KOPT-K1 (cell line): ENCODE measurements around the gene LACTB.

Source experiments
- H3K27ac ChIP-seq: fragments of 200-600 bp; sonication (generic); 2 replicates; pipeline ENCODE4 v1.5.1; 2016; ENCODE audit warnings: antibody characterized with exemption, mild to moderate bottlenecking, low read depth, low read length; ENCODE audit not compliant: poor library complexity, severe bottlenecking
- H3K36me3 ChIP-seq: fragments of 200-600 bp; sonication (generic); 2 replicates; pipeline ENCODE4 v1.5.1; 2017; ENCODE audit warnings: antibody characterized with exemption, mild to moderate bottlenecking, low read length, moderate library complexity; ENCODE audit not compliant: insufficient read depth
- H3K9me3 ChIP-seq: fragments of 200-600 bp; sonication (generic); 2 replicates; pipeline ENCODE4 v1.5.1; 2017; ENCODE audit warnings: antibody characterized with exemption, low read length, mild to moderate bottlenecking; ENCODE audit not compliant: insufficient read depth, poor library complexity, severe bottlenecking

Gene LACTB

DNA sequence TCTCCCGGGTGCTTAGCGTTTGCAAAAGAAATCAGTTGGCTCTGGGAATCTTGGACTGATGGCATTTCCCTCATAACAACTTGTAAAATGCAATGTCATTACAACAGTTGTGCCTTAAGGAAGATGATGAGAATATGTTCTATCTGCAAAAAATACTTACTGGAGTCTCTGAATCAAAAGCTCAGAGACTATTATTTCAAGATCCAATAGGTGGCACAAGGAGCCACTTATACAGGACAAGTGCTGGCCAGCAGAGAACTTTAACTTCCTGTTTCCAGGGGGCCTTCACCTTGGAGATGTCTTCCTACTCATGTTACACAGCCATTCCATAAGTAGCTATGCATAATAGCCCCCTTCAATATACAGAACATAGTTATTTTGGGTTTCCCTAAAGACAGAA, 44.6 kb downstream of the LACTB start:
- no peak overlapping the region for H3K27ac ChIP-seq
- no peaks in the 10 kb centered on the region for H3K9me3 ChIP-seq
- no peaks in the 10 kb centered on the region for H3K36me3 ChIP-seq

DNA sequence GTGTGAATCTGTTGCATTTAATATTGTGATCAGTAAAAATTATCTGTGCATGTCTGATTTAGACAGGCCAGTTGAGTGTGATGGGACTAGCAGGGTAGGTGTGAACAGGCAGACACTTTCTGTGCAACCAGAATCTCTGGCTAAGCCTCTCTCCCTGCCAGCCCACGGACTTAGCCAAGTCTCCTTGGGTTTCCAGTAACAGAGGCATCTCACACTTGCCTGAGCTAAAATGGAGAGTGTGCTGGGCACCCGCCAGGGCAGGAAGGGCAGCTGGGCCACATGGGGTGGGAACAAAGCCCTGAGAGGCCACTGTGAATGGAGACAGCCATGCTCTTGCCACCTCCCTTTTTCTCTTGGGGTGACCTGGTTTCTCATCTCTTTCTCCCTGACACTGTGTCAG, 48.1 kb downstream of the LACTB start:
- no peaks in the 10 kb centered on the region for H3K36me3 ChIP-seq
- no peak overlapping the region for H3K27ac ChIP-seq
- no peaks in the 10 kb centered on the region for H3K9me3 ChIP-seq

DNA sequence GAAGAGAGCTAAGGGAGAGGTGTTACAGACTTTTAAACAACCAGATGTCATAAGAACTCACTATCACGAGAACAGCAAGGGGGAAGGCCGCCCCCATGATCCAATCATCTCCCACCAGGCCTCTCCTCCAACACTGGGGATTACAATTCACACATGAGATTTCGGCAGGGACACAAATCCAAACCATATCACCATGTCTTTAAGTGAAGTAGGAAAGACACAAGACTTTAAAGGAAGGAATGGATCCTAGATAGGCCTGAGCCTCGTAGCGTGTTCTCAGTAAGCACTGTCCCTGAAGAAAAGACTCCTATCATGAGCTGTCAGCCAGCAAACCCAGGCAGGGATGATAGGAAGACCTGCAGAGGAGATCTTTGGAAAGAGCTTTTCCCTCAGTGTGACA, 50.7 kb downstream of the LACTB start:
- H3K36me3 ChIP-seq: no peaks in the 10 kb centered on the region
- H3K27ac ChIP-seq: no peak overlapping the region
- H3K9me3 ChIP-seq: no peaks in the 10 kb centered on the region

DNA sequence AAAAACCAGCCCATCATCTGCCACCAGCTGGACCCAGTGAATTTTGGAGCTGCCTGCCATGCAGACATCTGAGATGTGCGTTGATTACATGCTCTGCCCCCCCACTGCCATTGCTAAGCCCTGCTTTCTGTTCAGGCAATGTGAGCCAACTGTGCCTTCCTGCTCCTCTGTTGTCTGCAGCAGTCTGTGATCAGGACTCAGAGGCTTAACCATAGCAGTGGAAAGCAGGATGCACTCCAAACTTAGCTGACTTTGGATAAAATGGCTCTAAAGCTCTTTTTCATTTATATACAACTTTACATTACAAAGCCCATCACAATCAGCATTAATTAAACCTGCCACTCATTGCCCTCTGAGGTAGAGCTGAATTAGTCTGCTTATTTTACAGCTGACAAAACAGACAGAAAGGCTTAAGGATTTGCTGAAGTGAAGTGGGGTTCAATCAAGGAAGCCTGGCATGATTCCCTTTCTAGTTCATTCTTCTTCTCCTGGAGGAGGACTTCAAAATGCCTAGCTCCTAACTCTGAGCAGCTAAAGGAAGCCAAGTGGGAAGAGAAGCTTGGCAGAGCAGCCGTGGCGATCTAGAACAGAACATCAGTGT, 51.3 kb downstream of the LACTB start:
- Histone ChIP-seq H3K27ac (no peak overlapping the region), H3K36me3 (no peaks in the 10 kb centered on the region), H3K9me3 (no peaks in the 10 kb centered on the region)

DNA sequence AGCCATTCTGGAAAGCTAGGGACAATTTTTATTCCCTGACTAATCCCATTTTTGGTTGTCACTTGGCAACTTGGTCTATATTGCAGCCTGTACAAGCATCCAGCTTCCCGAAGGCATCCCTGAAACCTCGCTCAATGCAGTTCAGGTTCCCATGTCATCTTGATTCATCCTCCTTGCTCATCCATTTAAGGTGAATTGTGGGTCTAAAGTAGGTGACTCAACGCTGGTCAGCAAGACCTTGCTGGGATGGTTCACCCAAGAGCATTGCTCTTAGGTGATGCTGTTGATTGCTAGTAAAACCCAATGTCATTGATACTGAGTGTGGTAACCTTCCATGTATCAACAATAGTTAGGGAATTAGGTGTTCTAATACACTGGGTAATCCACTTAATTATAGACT, 54.6 kb downstream of the LACTB start:
- H3K36me3 ChIP-seq: no peaks in the 10 kb centered on the region
- H3K9me3 ChIP-seq: no peaks in the 10 kb centered on the region
- H3K27ac ChIP-seq: no peak overlapping the region

DNA sequence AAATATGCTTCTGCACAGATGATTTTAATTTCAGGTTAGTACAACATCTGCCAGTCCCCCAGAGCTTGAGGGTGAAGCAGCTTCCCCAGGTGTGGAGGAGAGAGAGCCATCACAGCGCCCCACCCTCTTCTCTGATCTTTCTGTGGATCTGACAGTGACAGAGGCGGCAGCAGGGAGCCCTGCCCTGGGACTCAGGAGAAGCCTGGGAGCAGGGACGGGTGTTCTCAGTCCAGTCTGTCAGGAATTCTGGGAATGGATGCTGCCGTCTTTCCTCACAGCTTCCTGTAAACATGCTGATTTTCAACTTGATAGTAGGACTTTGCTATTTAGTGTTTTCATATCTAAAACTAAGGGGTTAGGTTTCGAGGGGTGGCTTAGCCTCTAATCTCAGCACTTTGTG, 56.4 kb downstream of the LACTB start:
- Histone ChIP-seq H3K27ac (no peak overlapping the region), H3K36me3 (no peaks in the 10 kb centered on the region), H3K9me3 (no peaks in the 10 kb centered on the region)

DNA sequence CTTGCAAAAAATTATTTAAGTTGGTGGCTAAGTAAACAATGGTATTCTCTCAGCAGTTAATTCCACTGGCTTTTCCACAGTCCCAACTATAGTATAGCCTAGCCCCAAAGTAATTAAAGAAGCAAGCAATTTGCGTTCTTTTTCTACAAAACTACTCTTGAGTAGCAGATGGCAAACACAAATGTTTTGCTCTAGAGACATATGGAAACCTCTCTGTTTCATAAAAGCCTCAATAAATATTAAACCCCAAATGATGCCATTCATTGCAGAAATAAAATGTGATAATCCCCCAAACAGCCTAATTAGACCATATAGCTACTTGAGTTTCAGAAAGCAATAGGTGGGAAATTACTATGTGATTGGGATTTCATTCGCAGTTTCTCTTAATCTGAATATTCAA, 59.1 kb downstream of the LACTB start:
- H3K9me3 ChIP-seq: no peaks in the 10 kb centered on the region
- H3K36me3 ChIP-seq: no peaks in the 10 kb centered on the region
- no peak overlapping the region for H3K27ac ChIP-seq

DNA sequence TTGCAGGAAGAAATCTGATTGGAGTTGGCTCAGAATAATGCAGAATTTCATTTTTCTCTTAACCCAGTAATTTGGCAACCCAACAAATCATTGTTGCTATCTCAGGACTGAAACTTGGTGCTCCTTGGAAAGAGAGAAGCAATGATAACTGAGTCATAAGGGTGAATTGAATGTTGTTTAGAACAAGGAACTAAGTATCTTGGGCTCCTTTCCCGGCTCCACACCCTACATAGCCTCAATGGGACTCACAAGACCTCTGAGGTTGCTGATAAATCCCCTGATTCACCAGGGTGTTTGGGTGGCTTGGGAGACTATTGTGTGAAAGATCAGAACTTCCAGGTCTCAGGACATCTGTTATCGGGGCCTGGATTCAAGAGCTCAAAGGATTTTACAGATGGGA, 60.0 kb downstream of the LACTB start:
- Histone ChIP-seq H3K27ac (no peak overlapping the region), H3K36me3 (no peaks in the 10 kb centered on the region), H3K9me3 (no peaks in the 10 kb centered on the region)

DNA sequence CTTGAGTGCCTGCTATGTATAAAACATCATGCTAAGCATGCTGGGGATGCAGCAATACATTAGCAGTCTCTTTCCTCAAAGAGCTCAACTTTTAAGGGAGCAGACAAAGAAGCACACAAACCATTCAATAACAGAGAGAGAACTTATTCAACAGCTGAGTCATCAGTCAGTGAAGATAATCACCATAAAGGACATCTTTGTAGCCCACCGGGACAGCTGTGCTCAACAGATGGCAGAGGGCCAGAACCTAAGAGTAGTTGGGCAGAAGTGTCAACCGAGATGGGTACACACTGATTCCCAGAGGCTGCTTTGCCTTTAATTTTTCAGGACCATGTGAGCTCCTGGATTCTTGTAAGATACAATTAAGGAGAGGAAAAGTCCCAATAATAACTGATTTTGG, 63.5 kb downstream of the LACTB start:
- no peaks in the 10 kb centered on the region for H3K36me3 ChIP-seq
- no peaks in the 10 kb centered on the region for H3K9me3 ChIP-seq
- H3K27ac ChIP-seq: no peak overlapping the region

DNA sequence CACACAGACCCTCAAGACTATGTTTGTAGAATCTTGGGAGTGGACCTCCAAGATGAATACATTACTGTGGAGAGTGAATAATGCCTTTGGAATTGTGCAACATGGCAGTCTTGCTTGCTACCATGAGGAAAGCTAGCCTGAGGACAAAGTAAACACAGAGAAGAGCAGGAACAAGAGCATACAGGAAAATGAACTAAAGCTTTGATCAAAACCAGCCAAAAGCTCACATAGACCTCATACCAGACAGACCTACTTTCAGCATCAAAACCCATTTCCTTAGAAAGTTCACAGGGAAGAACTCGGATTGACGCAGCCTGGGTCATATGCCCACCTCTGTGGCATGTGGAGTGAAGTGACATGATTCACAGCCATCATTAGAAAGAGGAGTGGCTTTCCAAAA, 64.4 kb downstream of the LACTB start:
- Histone ChIP-seq H3K27ac (no peak overlapping the region), H3K36me3 (no peaks in the 10 kb centered on the region), H3K9me3 (no peaks in the 10 kb centered on the region)

DNA sequence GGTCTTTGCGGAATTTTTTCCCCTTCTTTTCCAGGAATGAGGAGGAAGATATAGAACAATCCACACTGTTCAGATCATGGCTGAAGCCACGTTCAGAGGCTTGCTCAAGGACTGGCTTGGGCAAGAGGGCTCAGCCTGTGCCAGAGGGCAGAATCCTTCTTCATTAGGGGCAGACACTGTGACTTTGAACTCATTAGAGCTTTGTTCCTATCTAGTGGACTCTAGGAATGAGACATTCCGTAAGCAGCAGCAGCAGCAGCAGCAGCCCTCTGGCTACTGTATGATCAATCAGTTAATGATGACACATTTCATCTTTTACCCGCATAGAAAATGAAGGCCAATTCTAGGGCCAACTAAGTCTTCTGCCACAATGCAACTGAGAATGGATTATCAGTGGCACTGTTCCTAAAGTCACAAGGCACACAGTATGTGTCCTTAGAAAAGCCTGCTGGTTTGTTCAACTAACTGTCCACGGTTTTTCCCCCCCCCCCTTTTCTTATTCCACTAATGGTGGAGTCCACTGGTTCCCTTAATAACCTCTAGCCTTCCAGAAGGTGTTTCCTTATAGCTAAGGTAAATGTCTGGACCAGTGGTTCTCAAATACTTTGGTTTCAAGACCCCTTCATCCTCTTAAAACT, 66.0 kb downstream of the LACTB start:
- H3K36me3 ChIP-seq: no peaks in the 10 kb centered on the region
- no peaks in the 10 kb centered on the region for H3K9me3 ChIP-seq
- H3K27ac ChIP-seq: no peak overlapping the region

DNA sequence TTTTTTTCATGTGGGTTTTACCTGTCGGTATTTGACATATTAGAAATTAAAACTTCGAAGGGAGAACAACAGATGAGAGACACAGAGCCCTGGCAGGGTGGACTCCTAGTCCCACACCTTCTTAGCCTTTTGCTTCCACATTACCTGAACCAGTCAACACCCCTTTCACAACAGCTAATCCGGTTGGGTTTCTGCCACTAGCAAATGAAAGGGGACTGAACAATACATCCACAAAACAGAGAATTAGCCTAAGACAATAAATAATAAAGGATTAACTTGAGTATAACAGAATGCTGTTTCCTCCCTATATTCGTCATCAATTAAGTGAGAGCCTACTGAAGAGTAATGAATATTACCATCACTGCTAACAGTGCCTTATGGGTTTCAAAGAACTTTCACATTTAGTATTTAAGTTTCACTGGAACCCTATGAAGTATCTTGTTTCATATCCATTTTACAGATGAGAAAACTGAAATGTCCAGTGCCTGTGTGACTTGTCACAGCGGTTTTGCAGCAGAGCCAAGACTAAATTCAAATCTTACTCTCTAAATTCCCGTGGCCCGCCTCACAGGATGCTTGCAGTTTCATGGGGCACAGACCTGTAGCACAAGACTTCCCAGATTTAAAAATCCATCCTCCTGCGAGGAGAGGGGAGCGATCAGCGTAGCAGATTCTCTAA, 66.7 kb downstream of the LACTB start:
- H3K36me3 ChIP-seq: no peaks in the 10 kb centered on the region
- no peaks in the 10 kb centered on the region for H3K9me3 ChIP-seq
- H3K27ac ChIP-seq: peak overlapping the region; percentile 97

DNA sequence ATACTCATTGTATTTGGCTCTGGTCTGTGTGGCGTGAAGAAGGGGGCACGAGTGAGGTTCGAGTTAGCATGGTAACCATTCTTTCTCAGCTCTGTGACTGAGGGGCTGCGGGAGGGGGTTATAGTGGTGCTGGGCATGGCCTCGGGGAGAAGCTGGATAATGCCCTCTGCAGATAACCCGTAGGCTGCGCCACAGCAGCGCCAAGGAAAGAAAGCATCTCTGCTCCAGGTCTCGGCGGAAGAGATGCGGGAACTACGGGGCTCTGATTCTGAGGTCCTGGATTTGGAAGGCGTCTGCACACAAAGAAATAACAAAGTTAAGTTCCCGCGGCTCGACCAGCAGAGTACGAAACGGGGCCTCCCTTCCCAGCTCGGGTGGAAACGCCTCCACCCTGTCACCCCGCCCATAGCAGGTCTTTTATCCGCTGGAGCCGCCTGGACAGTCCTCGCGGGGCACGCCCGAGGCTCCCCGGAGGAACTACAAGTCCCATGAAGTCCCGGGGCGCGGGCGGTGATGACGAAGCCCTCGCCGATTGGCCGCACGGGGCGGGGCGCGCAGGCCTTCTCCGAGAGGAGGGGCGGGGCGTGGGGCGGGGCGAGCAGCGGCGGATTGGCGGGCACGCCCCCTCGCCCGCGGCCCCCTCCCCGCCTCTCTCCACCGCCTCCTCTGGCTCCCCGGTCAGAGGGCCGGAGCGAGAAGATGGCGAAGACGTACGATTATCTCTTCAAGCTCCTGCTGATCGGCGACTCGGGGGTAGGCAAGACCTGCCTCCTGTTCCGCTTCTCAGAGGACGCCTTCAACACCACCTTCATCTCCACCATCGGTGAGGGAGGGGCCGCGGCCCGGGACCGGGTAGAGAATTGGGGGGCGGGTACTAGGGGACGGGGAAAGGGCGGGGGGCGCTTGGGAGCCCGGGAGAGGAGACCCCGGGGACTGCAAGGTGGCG, 67.5 kb downstream of the LACTB start, which contains the start of gene RAB8B:
Gene RAB8B, plus strand, starts transcription at position 681 of the 946 bp plus-strand sequence. Its CDS starts 19 bp downstream, at position 700.
- H3K9me3 ChIP-seq: no peaks in the 10 kb centered on the region
- peak within 1 kb of the TSS; percentile 97 for H3K27ac ChIP-seq
- no peaks in the 10 kb centered on the region for H3K36me3 ChIP-seq

DNA sequence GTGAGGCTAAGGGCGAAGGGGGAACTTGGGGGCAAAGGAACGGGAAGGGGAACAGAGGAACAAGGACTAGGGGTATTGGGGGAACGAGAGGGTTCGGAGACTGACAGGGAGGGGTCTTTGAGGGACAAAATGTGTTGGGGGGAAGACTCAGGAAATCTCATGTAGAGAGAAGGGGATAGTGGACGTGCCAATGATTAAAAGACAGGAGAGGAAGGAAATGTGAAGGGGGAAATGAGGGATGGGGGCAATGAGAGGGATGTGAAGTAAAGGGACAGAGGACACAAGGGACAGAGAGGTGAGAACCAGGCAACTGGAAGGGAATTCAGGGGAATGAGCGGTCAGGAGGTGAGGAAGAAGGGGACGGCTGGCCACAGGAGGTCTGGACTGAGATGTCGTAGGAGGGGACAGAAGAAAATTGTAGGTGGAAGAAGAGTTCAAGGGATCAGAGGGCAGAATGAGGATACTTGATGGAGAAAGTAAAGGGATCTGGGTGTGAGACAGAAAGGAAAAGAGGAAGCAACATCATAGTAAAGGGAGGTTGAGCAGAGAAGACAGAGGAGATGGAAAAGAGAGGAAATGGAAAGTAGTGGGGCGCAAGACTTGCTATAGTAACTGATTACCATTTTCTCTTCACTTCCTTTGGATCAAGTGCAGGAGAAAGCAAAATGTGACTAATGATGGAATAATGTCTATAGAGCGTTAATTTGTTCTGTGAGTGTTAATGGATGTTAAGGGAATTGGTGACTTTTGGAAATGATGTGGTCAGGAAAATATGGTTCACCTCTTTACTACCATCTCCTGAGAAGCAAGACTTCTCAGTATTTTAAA, 68.5 kb downstream of the LACTB start:
- Histone ChIP-seq H3K27ac (peak overlapping the region; percentile 97), H3K9me3 (no peaks in the 10 kb centered on the region), H3K36me3 (no peaks in the 10 kb centered on the region)
